Astrocyte (in vitro differentiated cells and primary cell): Measurements from ENCODE around the gene KCNC4. TPM values are rescaled to one million over a fixed set of nuclear protein-coding genes. Genes with fewer than 3 reads are reported as not detected.

ENCODE experiments used
- DNase-seq: peaks from one replicate; pipeline ENCODE4 v3.0.0-alpha.2; 2010; ENCODE audit warnings: low read depth
- FAIRE-seq: peaks from 2 replicates; lab custom pipeline; 2011; peaks lifted over from hg19 to GRCh38; lab: Jason Lieb, UNC
- H2AFZ ChIP-seq: 2 replicates; pipeline ENCODE4 v1.6.0; 2012; ENCODE audit warnings: low read depth, low read length, inconsistent platforms
- H3K27ac ChIP-seq: 2 replicates; pipeline ENCODE4 v1.5.1; 2011; ENCODE audit warnings: low read depth, low read length, inconsistent platforms
- H3K27me3 ChIP-seq: 2 replicates; pipeline ENCODE4 v1.6.0; 2011; ENCODE audit warnings: low read length, inconsistent platforms; ENCODE audit not compliant: insufficient read depth
- H3K36me3 ChIP-seq: 2 replicates; pipeline ENCODE4 v1.5.1; 2011; ENCODE audit warnings: low read length, inconsistent platforms; ENCODE audit not compliant: insufficient read depth
- H3K4me1 ChIP-seq: 2 replicates; pipeline ENCODE4 v1.5.1; 2011; ENCODE audit warnings: low read length, inconsistent platforms; ENCODE audit not compliant: insufficient read depth
- H3K4me2 ChIP-seq: 2 replicates; pipeline ENCODE4 v1.6.0; 2012; ENCODE audit warnings: low read length, inconsistent platforms
- H3K4me3 ChIP-seq: 2 replicates; pipeline ENCODE4 v1.5.1; 2011; ENCODE audit warnings: low read depth, mild to moderate bottlenecking, low read length, inconsistent platforms; ENCODE audit not compliant: insufficient read depth
- H3K79me2 ChIP-seq: 2 replicates; pipeline ENCODE4 v1.6.0; 2012; ENCODE audit warnings: mild to moderate bottlenecking, low read length, inconsistent platforms; ENCODE audit not compliant: insufficient read depth
- H3K9ac ChIP-seq: 2 replicates; pipeline ENCODE4 v1.6.0; 2012; ENCODE audit warnings: mild to moderate bottlenecking, low read length, inconsistent platforms
- H3K9me3 ChIP-seq: 2 replicates; pipeline ENCODE4 v1.5.1; 2012; ENCODE audit warnings: low read depth, mild to moderate bottlenecking, low read length, inconsistent platforms; ENCODE audit not compliant: insufficient read depth
- H4K20me1 ChIP-seq: 2 replicates; pipeline ENCODE4 v1.6.0; 2012; ENCODE audit warnings: low read length, inconsistent platforms; ENCODE audit not compliant: insufficient read depth
- H3K27ac Mint-ChIP-seq: one replicate; pipeline ENCODE4 v1.8.0; 2021; ENCODE audit warnings: mild to moderate bottlenecking, mixed read lengths; ENCODE audit not compliant: unreplicated experiment
- H3K27me3 Mint-ChIP-seq: one replicate; pipeline ENCODE4 v1.8.0; 2021; ENCODE audit warnings: low read depth, mixed read lengths; ENCODE audit not compliant: unreplicated experiment
- H3K36me3 Mint-ChIP-seq: one replicate; pipeline ENCODE4 v1.8.0; 2021; ENCODE audit warnings: low read depth, mixed read lengths; ENCODE audit not compliant: unreplicated experiment
- H3K4me1 Mint-ChIP-seq: one replicate; pipeline ENCODE4 v1.8.0; 2021; ENCODE audit warnings: low read depth, mixed read lengths; ENCODE audit not compliant: unreplicated experiment
- H3K4me3 Mint-ChIP-seq: one replicate; pipeline ENCODE4 v1.8.0; 2021; ENCODE audit warnings: mild to moderate bottlenecking, moderate library complexity, mixed read lengths; ENCODE audit not compliant: unreplicated experiment
- H3K9me3 Mint-ChIP-seq: one replicate; pipeline ENCODE4 v1.8.0; 2021; ENCODE audit warnings: mild to moderate bottlenecking, mixed read lengths; ENCODE audit not compliant: unreplicated experiment
- EZH2 ChIP-seq: IDR thresholded peaks from 2 replicates; pipeline ENCODE4 v1.6.1; 2012; ENCODE audit warnings: mild to moderate bottlenecking, low read length, inconsistent platforms; ENCODE audit not compliant: insufficient read depth
- total RNA-seq: library from RNA; stranded (reverse); gene quantifications from 2 replicates; pipeline ENCODE4 v1.2.1, GENCODE V29; 2021
- TF ChIP-seq, protein P1 (sequence below): IDR thresholded peaks from 2 replicates; pipeline ENCODE4 v1.5.1; 2011; ENCODE audit warnings: low read depth, mild to moderate bottlenecking, inconsistent platforms, low read length, moderate library complexity; ENCODE audit not compliant: insufficient read depth

Gene KCNC4
- total RNA-seq, 1 donor from 2014 or later: 2.6 TPM

DNA sequence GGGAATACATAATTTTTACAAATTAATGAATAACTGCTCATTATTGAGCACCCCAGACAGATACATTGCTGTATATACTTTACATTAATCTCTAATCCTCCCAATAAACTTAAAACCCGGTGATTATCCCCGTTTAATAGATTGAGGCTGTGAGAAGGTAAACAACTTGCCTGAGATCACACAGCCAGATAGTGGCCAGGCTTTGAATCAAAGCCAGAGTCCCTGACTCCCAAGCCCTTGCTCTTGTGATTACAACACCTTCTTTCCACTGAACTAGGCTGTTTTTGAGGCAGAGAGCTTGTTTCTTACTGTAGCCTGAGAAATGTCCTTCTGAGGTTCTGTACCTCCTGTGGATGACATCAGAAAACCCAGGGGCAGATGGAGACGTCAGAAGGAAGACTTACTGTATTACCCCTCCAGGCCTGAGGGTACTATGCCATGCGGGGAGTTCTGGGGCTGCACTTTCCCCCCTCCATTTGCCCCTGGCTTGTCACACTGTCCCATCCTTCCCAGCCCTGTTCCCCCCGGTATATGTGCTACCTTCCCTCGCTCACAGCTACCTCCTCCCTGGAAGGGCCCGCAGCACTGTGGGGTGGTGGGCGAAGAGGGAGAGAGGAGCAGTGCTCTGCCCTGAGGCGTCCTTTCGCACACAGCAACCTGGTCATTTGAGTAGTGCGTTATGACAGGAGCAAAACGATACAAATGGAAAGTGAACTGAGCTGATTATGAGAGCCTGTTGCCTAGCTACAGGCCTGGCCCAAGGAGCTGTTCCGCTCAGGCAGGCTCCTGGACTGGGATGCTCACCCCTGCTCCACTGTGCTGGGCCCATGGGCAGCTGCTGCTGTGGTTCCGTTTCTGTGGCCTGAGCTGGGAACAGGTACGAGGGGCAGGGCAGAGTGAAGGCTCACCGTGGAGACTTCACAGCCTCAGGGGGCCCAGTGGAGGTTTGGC is 4.6 kb downstream of the KCNC4 start:
- H3K4me2 ChIP-seq: no peak overlapping the region
- H3K9me3 ChIP-seq: no peaks in the 10 kb centered on the region
- H3K27ac ChIP-seq: no peak overlapping the region
- Mint-ChIP-seq H3K36me3 (peaks cover 1% of the 10 kb centered on the region), H3K27me3 (peaks cover 61% of the 10 kb centered on the region), H3K27ac (no peak overlapping the region), H3K4me3 (no peak overlapping the region), H3K4me1 (peaks cover 2% of the 10 kb centered on the region), H3K9me3 (peaks cover 5% of the 10 kb centered on the region)
- FAIRE-seq (no peak), DNase-seq (no peak)
- TF ChIP-seq EZH2: no peak
- TF ChIP-seq, protein P1, sequence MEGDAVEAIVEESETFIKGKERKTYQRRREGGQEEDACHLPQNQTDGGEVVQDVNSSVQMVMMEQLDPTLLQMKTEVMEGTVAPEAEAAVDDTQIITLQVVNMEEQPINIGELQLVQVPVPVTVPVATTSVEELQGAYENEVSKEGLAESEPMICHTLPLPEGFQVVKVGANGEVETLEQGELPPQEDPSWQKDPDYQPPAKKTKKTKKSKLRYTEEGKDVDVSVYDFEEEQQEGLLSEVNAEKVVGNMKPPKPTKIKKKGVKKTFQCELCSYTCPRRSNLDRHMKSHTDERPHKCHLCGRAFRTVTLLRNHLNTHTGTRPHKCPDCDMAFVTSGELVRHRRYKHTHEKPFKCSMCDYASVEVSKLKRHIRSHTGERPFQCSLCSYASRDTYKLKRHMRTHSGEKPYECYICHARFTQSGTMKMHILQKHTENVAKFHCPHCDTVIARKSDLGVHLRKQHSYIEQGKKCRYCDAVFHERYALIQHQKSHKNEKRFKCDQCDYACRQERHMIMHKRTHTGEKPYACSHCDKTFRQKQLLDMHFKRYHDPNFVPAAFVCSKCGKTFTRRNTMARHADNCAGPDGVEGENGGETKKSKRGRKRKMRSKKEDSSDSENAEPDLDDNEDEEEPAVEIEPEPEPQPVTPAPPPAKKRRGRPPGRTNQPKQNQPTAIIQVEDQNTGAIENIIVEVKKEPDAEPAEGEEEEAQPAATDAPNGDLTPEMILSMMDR: no peak
- peaks cover 13% of the 10 kb centered on the region for H4K20me1 ChIP-seq
- H3K79me2 ChIP-seq: no peaks in the 10 kb centered on the region
- no peak overlapping the region for H2AFZ ChIP-seq
- H3K27me3 ChIP-seq: peaks cover 45% of the 10 kb centered on the region
- no peak overlapping the region for H3K9ac ChIP-seq
- no peaks in the 10 kb centered on the region for H3K36me3 ChIP-seq
- peaks cover 9% of the 10 kb centered on the region for H3K4me1 ChIP-seq
- no peak overlapping the region for H3K4me3 ChIP-seq

DNA sequence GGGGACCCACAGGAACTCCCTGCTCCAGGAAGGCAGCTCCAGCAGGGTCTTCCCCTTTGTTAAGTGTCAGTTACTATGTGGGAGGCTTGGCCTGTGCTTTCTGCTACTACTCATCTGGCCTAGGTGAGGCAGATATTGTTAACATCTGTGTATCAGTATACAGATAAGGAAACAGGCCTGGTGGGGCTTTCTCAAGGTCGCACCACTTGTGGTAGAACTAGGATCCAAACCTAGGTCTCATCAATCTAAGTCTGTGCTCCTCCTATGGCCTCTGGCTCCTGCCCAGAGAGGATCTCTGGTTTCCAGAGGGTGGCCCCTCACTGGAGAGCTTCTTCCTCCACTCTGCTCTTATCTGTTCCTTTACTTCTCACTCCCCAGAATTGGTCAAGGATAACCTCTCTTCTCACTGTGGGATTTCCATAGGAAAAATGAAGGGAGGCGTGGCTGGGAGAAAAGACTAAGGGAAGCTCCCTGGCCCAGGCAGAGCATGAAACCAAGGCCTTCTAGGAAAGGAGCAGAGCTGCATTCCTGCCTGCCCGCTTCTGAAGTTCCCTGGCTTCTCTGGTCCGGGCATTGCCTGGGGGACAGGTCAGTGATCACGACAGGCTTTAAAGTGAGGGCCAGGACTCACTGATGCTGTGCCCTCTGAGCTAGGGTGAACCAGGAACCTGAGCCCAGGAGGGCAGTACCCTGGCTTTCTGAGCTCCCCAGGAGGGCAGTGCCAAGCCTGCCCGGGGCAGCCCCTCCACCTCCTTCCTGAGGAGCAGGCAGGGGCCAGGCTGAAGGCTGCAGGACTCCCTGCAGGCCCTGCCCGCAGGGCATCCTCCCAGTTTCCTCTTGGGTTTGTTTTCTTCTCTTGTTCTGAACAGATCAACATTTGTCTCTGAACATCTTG is 5.8 kb downstream of the KCNC4 start:
- Mint-ChIP-seq H3K27me3 (peaks cover 68% of the 10 kb centered on the region), H3K36me3 (peaks cover 1% of the 10 kb centered on the region), H3K4me1 (peaks cover 2% of the 10 kb centered on the region), H3K27ac (no peak overlapping the region), H3K9me3 (peaks cover 5% of the 10 kb centered on the region), H3K4me3 (no peak overlapping the region)
- no peak for FAIRE-seq
- no peak for DNase-seq
- H4K20me1 ChIP-seq: peaks cover 13% of the 10 kb centered on the region
- H3K27ac ChIP-seq: no peak overlapping the region
- H3K4me3 ChIP-seq: no peak overlapping the region
- peaks cover 9% of the 10 kb centered on the region for H3K4me1 ChIP-seq
- TF ChIP-seq EZH2: no peak
- TF ChIP-seq, protein P1: no peak
- no peaks in the 10 kb centered on the region for H3K36me3 ChIP-seq
- H3K27me3 ChIP-seq: peaks cover 44% of the 10 kb centered on the region
- no peak overlapping the region for H3K4me2 ChIP-seq
- no peaks in the 10 kb centered on the region for H3K79me2 ChIP-seq
- no peak overlapping the region for H2AFZ ChIP-seq
- H3K9me3 ChIP-seq: no peaks in the 10 kb centered on the region
- H3K9ac ChIP-seq: no peak overlapping the region
